ENCODE data around the gene NEK6. TPM values are rescaled to one million over a fixed set of nuclear protein-coding genes. Genes with fewer than 3 reads are reported as not detected.
A peak's percentile ranks its signal among the peaks of the same experiment; 100 is the strongest.

Gene NEK6
- total RNA-seq, 2 experiments from 2014 or later, result 5.6 to 16.4 TPM

- H3K4me3 ChIP-seq (ENCODE audit: low read depth, low read length, poor library complexity, severe bottlenecking), result no peak overlapping the region
- no TSS peak for BruUV-seq (replicated peaks)
- TF ChIP-seq EZH2phosphoT487 (IDR thresholded peaks at IDR 0.05; ENCODE audit: borderline replicate concordance, low read depth, low read length) (no peak), CTCF (conservative IDR thresholded peaks at IDR 0.05; ENCODE audit: low read length) (no peak)
- H2AFZ ChIP-seq (ENCODE audit: low read length), result peak overlapping the region; percentile 70
- ChIA-PET CTCF (ENCODE audit: unreplicated experiment) (no interaction called here), POLR2A (no interaction called here)
- H3K27ac ChIP-seq (ENCODE audit: low read depth, low read length, poor library complexity, severe bottlenecking), result no peak overlapping the region
- no peaks in the 10 kb centered on the region for H3K36me3 ChIP-seq (ENCODE audit: insufficient read depth, low read length)
- no peaks in the 10 kb centered on the region for H4K20me1 ChIP-seq (ENCODE audit: insufficient read depth, low read length)
- peak overlapping the region; percentile 35 for H3K4me2 ChIP-seq (ENCODE audit: low read length)
- no peaks in the 10 kb centered on the region for H3K79me2 ChIP-seq (ENCODE audit: insufficient read depth, low read depth, low read length)
- no peaks in the 10 kb centered on the region for H3K9me2 ChIP-seq (ENCODE audit: insufficient read depth, low read length)
- DNase-seq (ENCODE audit: low spot score), result no peak
- H3K4me1 ChIP-seq (ENCODE audit: insufficient read depth, low read length, poor library complexity, severe bottlenecking), result peaks cover 74% of the 10 kb centered on the region
- intact Hi-C loops (cut with micrococcal nuclease; ENCODE audit: unreplicated experiment), result no loop called here
- no peaks in the 10 kb centered on the region for H3K9me3 ChIP-seq (ENCODE audit: low read length)
Observed at GRCh38 chr9:124214596-124215367, 43.0 kb upstream of the NEK6 start.

- POLR2A ChIA-PET, result interaction anchor here (0.5 kb wide), 1 partner anchor 50 kb away, joined by 3 read pairs; no protein-coding TSS in a partner anchor
- no peaks in the 10 kb centered on the region for H3K9me2 ChIP-seq (ENCODE audit: insufficient read depth, low read length)
- no peaks in the 10 kb centered on the region for H3K9me3 ChIP-seq (ENCODE audit: low read length)
- no peaks in the 10 kb centered on the region for H3K79me2 ChIP-seq (ENCODE audit: insufficient read depth, low read depth, low read length)
- peaks cover 73% of the 10 kb centered on the region for H3K4me1 ChIP-seq (ENCODE audit: insufficient read depth, low read length, poor library complexity, severe bottlenecking)
- H3K36me3 ChIP-seq (ENCODE audit: insufficient read depth, low read length), result no peaks in the 10 kb centered on the region
- CTCF ChIA-PET (ENCODE audit: unreplicated experiment), result interaction anchor here (1.8 kb wide), 1 partner anchor 18 kb away, joined by 5 read pairs; no protein-coding TSS in a partner anchor
- no peak overlapping the region for H3K4me3 ChIP-seq (ENCODE audit: low read depth, low read length, poor library complexity, severe bottlenecking)
- TF ChIP-seq CTCF (conservative IDR thresholded peaks at IDR 0.05; ENCODE audit: low read length) (no peak), EZH2phosphoT487 (IDR thresholded peaks at IDR 0.05; ENCODE audit: borderline replicate concordance, low read depth, low read length) (no peak)
- no peak overlapping the region for H2AFZ ChIP-seq (ENCODE audit: low read length)
- H3K27ac ChIP-seq (ENCODE audit: low read depth, low read length, poor library complexity, severe bottlenecking), result no peak overlapping the region
- no peaks in the 10 kb centered on the region for H4K20me1 ChIP-seq (ENCODE audit: insufficient read depth, low read length)
- BruUV-seq (replicated peaks), result no TSS peak
- H3K4me2 ChIP-seq (ENCODE audit: low read length), result peak overlapping the region; percentile 12
- DNase-seq (ENCODE audit: low spot score), result no peak
- intact Hi-C loops (cut with micrococcal nuclease; ENCODE audit: unreplicated experiment), result no loop called here
Observed at GRCh38 chr9:124215368-124215910, 42.3 kb upstream of the NEK6 start.

- no peak for TF ChIP-seq EZH2phosphoT487 (IDR thresholded peaks at IDR 0.05; ENCODE audit: borderline replicate concordance, low read depth, low read length)
- TF ChIP-seq CTCF (conservative IDR thresholded peaks at IDR 0.05; ENCODE audit: low read length), result no peak
- DNase-seq (ENCODE audit: low spot score), result no peak
- POLR2A ChIA-PET, result interaction anchor here (0.5 kb wide), 1 partner anchor 50 kb away, joined by 3 read pairs; no protein-coding TSS in a partner anchor
- H3K4me3 ChIP-seq (ENCODE audit: low read depth, low read length, poor library complexity, severe bottlenecking), result no peak overlapping the region
- H3K36me3 ChIP-seq (ENCODE audit: insufficient read depth, low read length), result no peaks in the 10 kb centered on the region
- peaks cover 67% of the 10 kb centered on the region for H3K4me1 ChIP-seq (ENCODE audit: insufficient read depth, low read length, poor library complexity, severe bottlenecking)
- H3K9me3 ChIP-seq (ENCODE audit: low read length), result no peaks in the 10 kb centered on the region
- no peak overlapping the region for H2AFZ ChIP-seq (ENCODE audit: low read length)
- no TSS peak for BruUV-seq (replicated peaks)
- H3K79me2 ChIP-seq (ENCODE audit: insufficient read depth, low read depth, low read length), result no peaks in the 10 kb centered on the region
- peak overlapping the region; percentile 74 for H3K27ac ChIP-seq (ENCODE audit: low read depth, low read length, poor library complexity, severe bottlenecking)
- intact Hi-C loops (cut with micrococcal nuclease; ENCODE audit: unreplicated experiment), result no loop called here
- peak overlapping the region; percentile 82 for H3K4me2 ChIP-seq (ENCODE audit: low read length)
- CTCF ChIA-PET (ENCODE audit: unreplicated experiment), result interaction anchor here (1.8 kb wide), 1 partner anchor 19 kb away, joined by 5 read pairs; no protein-coding TSS in a partner anchor
- no peaks in the 10 kb centered on the region for H3K9me2 ChIP-seq (ENCODE audit: insufficient read depth, low read length)
- H4K20me1 ChIP-seq (ENCODE audit: insufficient read depth, low read length), result no peaks in the 10 kb centered on the region
Observed at GRCh38 chr9:124215956-124216355, 41.8 kb upstream of the NEK6 start.
